Activated naive CD4-positive, alpha-beta T cell treated with anti-CD3 and anti-CD28 coated beads for 36 hours (primary cell): ENCODE data around the gene ARHGAP42. TPM values are rescaled to one million over a fixed set of nuclear protein-coding genes. Genes with fewer than 3 reads are reported as not detected.

Experiments used
- CTCF ChIA-PET: fragments of 350-600 bp; sonication (Branson Sonifier 250); formaldehyde crosslinking; loops from one replicate; lab custom pipeline; 2021; ENCODE audit warnings: antibody characterized with exemption; lab: Charles Lee
- DNase-seq: peaks from one replicate; pipeline ENCODE4 v3.0.0-alpha.2; 2020
- H3K27ac Mint-ChIP-seq: one replicate; pipeline ENCODE4 v1.8.0; 2021; ENCODE audit warnings: mild to moderate bottlenecking, mixed read lengths
- H3K27me3 Mint-ChIP-seq: one replicate; pipeline ENCODE4 v1.8.0; 2021; ENCODE audit warnings: low read depth, mixed read lengths
- H3K36me3 Mint-ChIP-seq: one replicate; pipeline ENCODE4 v1.8.0; 2021; ENCODE audit warnings: low read depth, mixed read lengths
- H3K4me1 Mint-ChIP-seq: one replicate; pipeline ENCODE4 v1.8.0; 2021; ENCODE audit warnings: low read depth, mixed read lengths
- H3K4me3 Mint-ChIP-seq: one replicate; pipeline ENCODE4 v1.8.0; 2021; ENCODE audit warnings: mild to moderate bottlenecking, moderate library complexity, mixed read lengths
- H3K9me3 Mint-ChIP-seq: one replicate; pipeline ENCODE4 v1.8.0; 2021; ENCODE audit warnings: mixed read lengths
- intact Hi-C: fragments of 100-400 bp; cut with micrococcal nuclease; formaldehyde crosslinking; loops from one replicate; pipeline ENCODE4 v1.15.1; 2023
- total RNA-seq, 2 experiments: library from RNA; stranded (reverse); gene quantifications; one replicate each; pipeline ENCODE4 v1.2.3, GENCODE V29; 2021

The ARHGAP42 gene
- total RNA-seq, 2 experiments from 2014 or later, result not detected

DNA sequence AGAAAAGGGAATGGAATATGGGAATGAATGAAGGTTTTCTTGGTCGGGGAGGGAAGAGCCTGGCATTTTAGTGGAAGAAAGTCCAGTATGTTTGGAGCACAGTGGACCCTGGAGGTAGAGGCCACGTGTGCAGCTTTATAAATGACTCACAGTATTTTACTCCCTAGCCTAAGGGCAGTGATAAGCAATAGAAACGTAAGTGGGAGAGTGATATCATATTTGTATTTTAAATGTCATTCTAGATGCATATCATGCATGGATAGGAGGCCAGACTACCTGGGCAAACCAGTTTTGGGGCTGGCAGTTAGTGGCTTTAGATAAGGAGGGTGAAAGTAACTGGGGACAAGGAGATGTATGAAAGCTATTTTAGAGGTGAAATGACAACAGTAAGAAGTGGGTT is 174.1 kb downstream of the ARHGAP42 start:
- CTCF ChIA-PET, result no interaction called here
- no peaks in the 10 kb centered on the region for H3K9me3 Mint-ChIP-seq
- no peak for DNase-seq
- no peak overlapping the region for H3K27ac Mint-ChIP-seq
- H3K4me1 Mint-ChIP-seq, result no peaks in the 10 kb centered on the region
- no peaks in the 10 kb centered on the region for H3K36me3 Mint-ChIP-seq
- no peak overlapping the region for H3K4me3 Mint-ChIP-seq
- H3K27me3 Mint-ChIP-seq, result no peaks in the 10 kb centered on the region
- intact Hi-C loops, result no loop called here

DNA sequence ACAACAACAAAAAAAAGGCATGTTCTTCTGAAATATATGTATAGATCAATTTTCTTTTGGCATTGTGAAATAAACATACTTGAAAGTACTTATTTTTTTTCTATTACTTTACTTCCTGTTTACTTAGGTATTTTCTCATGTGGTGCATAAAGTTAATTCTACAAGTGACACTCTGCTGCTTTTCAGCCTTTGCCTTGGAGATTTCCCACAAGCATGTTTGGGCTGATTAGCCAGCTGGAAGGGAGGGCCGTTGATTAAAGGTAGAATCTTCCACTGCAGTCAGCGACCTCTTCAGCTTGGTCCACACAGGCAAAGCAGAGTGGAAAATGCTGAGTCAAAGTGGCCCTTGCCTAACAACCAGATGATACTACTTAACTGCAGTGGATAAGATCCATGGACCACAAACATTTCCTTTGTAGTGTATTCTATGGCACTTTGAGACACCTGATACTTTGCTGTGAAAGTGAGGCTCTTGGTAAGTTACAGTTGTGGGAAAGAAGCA is 176.0 kb downstream of the ARHGAP42 start:
- H3K27ac Mint-ChIP-seq, result no peak overlapping the region
- no peaks in the 10 kb centered on the region for H3K36me3 Mint-ChIP-seq
- no peaks in the 10 kb centered on the region for H3K27me3 Mint-ChIP-seq
- CTCF ChIA-PET, result no interaction called here
- no peaks in the 10 kb centered on the region for H3K4me1 Mint-ChIP-seq
- no peak overlapping the region for H3K4me3 Mint-ChIP-seq
- DNase-seq, result no peak
- peaks cover 2% of the 10 kb centered on the region for H3K9me3 Mint-ChIP-seq
- intact Hi-C loops, result no loop called here

DNA sequence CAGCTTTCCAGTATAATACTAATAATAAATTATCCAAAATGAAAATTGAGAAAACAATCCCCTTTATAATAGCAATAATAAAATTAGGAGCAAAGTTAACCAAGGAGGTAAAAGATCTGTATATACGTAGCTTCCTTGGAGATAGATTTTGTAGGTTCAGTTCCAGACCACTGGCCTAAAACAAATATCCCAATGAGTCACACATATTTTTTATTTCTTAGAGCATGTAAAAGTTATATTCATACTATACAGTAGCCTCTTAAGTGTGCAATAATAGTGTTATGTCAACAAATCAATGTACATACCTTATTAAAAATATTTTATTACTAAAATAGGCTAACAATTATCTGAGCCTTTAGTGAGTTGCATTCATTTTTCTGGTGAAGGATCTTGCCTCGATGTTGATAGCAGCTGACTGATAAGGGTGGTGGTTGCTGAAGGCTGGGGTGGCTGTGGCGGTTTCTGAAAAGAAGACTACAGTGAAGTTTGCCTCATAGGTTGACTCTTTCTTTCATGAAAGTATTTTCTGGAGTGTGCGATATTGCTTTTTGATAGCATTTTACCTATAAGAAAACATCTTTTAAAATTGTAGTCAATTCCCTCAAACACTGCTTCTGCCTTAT is 178.5 kb downstream of the ARHGAP42 start:
- Mint-ChIP-seq H3K4me3 (no peak overlapping the region), H3K9me3 (peaks cover 2% of the 10 kb centered on the region), H3K4me1 (no peaks in the 10 kb centered on the region), H3K27ac (no peak overlapping the region), H3K36me3 (no peaks in the 10 kb centered on the region), H3K27me3 (no peaks in the 10 kb centered on the region)
- DNase-seq, result no peak
- intact Hi-C loops, result no loop called here
- CTCF ChIA-PET, result no interaction called here

DNA sequence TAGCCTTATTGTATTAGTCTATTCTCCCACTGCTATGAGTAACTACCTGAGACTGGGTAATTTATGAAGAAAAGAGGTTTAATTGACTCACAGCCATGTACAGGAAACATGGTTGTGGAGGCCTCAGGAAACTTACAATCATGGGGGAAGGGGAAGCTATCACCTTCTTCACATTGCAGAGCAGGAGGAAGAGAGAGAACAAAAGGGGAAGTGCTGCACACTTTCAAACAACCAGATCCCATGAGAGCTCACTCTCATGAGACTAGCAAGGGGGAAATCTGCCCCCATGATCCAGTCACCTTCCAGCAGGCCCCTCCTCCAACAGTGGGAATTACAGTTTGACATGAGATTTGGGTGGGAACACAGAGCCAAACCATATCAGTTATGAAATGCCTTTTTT is 179.4 kb downstream of the ARHGAP42 start:
- H3K27ac Mint-ChIP-seq, result no peak overlapping the region
- H3K27me3 Mint-ChIP-seq, result no peaks in the 10 kb centered on the region
- H3K36me3 Mint-ChIP-seq, result no peaks in the 10 kb centered on the region
- no peak for DNase-seq
- CTCF ChIA-PET, result no interaction called here
- peaks cover 2% of the 10 kb centered on the region for H3K9me3 Mint-ChIP-seq
- no peak overlapping the region for H3K4me3 Mint-ChIP-seq
- intact Hi-C loops, result no loop called here
- no peaks in the 10 kb centered on the region for H3K4me1 Mint-ChIP-seq

DNA sequence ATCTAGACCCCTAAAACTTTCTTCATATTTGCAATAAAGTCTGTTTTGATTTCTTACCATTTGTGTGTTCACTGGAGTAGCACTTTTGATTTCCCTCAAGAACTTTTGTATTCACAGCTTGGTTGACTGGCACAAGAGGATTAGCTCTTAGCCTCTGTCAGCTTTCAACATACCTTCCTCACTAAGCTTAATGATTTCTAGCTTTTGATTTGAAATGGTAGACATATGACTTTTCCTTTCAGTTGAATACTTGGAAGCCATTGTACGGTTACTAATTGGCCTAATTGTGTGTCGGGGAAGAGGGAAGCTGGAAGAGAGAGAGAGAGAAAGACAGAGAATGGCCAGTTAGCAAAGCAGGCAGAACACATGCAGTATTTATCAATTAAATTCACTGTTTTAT is 180.5 kb downstream of the ARHGAP42 start:
- CTCF ChIA-PET, result interaction anchor here (0.5 to 1.4 kb wide), 2 partner anchors 13 to 46 kb away, joined by 3 read pairs; no protein-coding TSS in a partner anchor
- DNase-seq, result no peak
- Mint-ChIP-seq H3K9me3 (peaks cover 2% of the 10 kb centered on the region), H3K4me3 (no peak overlapping the region), H3K36me3 (no peaks in the 10 kb centered on the region), H3K4me1 (no peaks in the 10 kb centered on the region), H3K27me3 (no peaks in the 10 kb centered on the region), H3K27ac (no peak overlapping the region)
- intact Hi-C loops, result no loop called here

DNA sequence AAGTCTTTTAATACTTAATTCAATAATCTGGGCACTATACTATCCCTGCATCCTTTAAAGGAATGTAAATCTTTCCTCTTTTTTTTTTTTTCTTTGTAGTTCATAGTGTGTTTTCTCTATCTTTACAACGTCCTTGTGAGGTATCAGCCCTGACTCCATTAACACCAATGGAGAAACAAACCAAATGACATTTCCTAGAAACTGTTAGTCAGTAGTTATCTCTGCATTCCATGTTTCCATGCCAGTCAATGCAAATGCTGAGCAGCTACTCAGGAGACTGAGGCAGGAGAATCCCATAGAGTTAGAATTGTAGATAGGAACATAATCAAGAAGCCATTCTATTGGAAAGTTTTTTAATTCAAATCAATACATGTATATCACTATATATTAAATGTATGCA is 182.2 kb downstream of the ARHGAP42 start:
- Mint-ChIP-seq H3K27ac (no peak overlapping the region), H3K4me3 (no peak overlapping the region), H3K9me3 (peaks cover 2% of the 10 kb centered on the region), H3K4me1 (no peaks in the 10 kb centered on the region), H3K36me3 (no peaks in the 10 kb centered on the region), H3K27me3 (no peaks in the 10 kb centered on the region)
- intact Hi-C loops, result no loop called here
- CTCF ChIA-PET, result no interaction called here
- DNase-seq, result no peak

DNA sequence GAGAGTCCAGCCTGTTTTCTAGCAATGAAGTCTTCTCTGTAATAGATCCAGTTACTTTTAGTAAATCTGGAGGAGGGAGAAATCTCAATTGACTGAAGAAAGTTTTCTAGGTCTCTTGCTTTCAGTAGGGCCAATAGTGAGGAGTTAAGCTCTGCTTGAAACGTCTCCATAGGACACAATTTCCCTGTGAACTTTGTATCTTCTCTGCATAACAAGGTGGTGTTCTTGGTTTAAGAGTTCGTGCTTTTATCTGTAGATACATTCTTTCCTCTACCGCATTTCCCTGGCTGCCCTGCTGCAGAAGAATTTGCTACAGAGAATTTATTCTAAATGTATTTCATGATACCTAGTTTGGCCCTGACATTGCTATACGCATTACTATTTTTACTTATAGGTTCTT is 183.1 kb downstream of the ARHGAP42 start:
- no peak overlapping the region for H3K27ac Mint-ChIP-seq
- H3K4me3 Mint-ChIP-seq, result no peak overlapping the region
- no peak for DNase-seq
- H3K4me1 Mint-ChIP-seq, result no peaks in the 10 kb centered on the region
- intact Hi-C loops, result no loop called here
- H3K9me3 Mint-ChIP-seq, result peaks cover 2% of the 10 kb centered on the region
- no peaks in the 10 kb centered on the region for H3K36me3 Mint-ChIP-seq
- no peaks in the 10 kb centered on the region for H3K27me3 Mint-ChIP-seq
- CTCF ChIA-PET, result no interaction called here

DNA sequence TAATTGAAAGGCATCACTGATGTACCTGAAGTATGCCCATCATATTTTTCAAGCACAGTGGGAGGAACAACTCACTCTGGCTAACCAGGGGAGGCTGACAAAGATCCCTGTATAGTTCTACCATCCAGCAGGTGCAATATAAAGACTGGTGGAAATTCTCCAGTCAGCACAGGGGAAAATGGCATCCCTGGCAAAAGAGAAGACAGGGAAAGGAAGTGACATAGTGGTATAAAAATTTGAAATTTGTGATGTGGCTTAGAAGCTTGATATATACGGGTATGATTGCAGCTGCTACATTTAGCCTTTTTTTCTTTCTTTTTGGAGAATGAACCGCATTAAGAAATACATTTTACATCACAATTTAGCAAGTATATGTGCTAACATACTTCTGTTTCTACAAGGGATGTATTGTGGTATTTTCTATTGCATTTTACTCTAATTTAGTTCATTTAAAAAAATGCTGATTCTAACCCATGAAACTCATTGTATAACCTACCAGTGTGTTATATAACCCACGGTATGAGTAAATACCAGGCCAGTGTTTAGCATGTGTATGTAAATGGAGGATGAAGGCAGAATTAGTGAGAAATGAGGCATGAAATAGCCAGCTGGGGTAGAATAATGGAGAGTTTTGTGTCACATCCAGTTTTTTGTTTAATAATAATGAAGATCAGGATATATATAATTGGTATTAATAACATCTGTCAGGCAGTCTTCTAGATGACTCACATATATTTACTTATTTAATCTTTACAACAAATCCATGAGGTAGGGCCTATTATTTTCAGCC is 186.1 kb downstream of the ARHGAP42 start:
- no peaks in the 10 kb centered on the region for H3K36me3 Mint-ChIP-seq
- intact Hi-C loops, result no loop called here
- no peaks in the 10 kb centered on the region for H3K27me3 Mint-ChIP-seq
- no peaks in the 10 kb centered on the region for H3K9me3 Mint-ChIP-seq
- CTCF ChIA-PET, result no interaction called here
- no peak for DNase-seq
- H3K27ac Mint-ChIP-seq, result no peak overlapping the region
- no peak overlapping the region for H3K4me3 Mint-ChIP-seq
- H3K4me1 Mint-ChIP-seq, result no peaks in the 10 kb centered on the region

DNA sequence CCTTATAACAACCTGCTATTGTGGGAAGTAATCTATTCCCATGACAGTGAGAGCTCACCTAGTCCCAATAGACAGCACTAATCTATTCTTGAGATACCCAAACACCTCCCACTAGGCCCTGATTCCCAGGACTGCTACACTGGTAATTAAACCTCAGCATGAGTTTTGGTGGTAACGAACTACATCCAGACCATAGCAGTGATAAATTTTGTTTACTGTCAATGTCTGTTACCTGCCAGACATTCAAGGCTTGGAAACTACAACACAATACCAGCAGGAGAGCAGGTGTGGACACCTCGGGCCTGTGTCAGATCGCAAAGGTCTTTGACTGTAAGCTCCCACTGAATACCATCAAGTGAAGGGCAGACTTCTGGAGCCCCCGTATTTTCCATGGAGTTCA is 187.1 kb downstream of the ARHGAP42 start:
- CTCF ChIA-PET, result no interaction called here
- no peaks in the 10 kb centered on the region for H3K27me3 Mint-ChIP-seq

DNA sequence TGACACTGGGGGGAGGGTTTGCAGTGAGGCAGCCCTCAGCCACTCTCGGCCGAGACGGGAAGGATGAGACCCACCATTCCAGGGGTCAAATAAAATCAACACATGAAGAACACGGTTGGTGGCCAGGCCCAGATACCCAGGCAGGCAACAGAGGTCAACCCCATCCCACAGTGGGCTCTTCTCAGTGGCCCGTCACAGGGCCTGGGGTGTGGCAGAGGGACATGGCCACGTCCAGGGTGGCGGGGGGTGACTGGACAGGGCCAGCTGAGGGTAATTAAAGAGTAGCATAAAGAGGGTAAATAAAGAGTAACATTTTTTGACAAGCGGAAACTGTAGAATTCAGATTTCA is 188.4 kb downstream of the ARHGAP42 start:
- Mint-ChIP-seq H3K9me3 (peaks cover 2% of the 10 kb centered on the region), H3K36me3 (no peaks in the 10 kb centered on the region), H3K4me3 (no peak overlapping the region), H3K4me1 (no peaks in the 10 kb centered on the region), H3K27me3 (no peaks in the 10 kb centered on the region), H3K27ac (no peak overlapping the region)
- DNase-seq, result no peak
- intact Hi-C loops, result no loop called here
- CTCF ChIA-PET, result no interaction called here

More for the DNA sequence above, 187.1 kb downstream of the ARHGAP42 start:
- H3K27ac Mint-ChIP-seq, result no peak overlapping the region
- intact Hi-C loops, result no loop called here
- H3K4me3 Mint-ChIP-seq, result no peak overlapping the region
- DNase-seq, result no peak
- no peaks in the 10 kb centered on the region for H3K4me1 Mint-ChIP-seq
- H3K9me3 Mint-ChIP-seq, result no peaks in the 10 kb centered on the region
- no peaks in the 10 kb centered on the region for H3K36me3 Mint-ChIP-seq

DNA sequence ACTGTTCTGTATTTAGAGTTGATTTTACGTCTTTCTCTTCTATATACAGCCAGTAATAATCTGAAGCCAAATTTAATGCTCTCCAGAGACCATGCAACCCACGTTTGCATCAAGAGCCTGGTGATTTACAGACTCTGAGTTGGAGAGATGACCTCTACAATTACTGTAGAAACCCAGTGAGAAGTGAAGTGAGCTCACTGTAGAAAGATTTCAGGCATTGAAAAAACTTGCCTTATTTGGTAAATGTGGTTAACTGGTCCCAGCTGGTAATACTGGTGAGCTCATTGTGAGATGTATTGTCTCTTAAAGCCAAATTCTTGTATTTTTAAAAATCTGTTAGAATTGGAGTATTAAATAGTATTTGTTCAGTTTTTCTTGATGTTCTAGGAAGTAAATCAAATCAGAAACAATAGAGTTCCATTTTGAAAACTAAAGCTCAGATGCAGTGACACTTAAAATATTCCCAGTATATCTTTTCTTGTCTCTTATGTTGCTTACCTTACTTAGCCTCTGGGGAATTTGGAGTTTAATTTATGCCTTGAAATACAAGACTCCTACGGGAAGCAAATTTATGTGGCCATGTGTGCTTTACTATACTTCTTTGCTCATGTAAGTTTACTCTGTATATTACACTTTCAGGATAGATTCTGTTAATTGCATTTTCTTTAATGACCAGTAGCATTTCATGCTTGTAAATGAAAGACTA is 189.9 kb downstream of the ARHGAP42 start:
- no peaks in the 10 kb centered on the region for H3K27me3 Mint-ChIP-seq
- DNase-seq, result no peak
- peaks cover 2% of the 10 kb centered on the region for H3K9me3 Mint-ChIP-seq
- no peak overlapping the region for H3K27ac Mint-ChIP-seq
- CTCF ChIA-PET, result no interaction called here
- no peaks in the 10 kb centered on the region for H3K36me3 Mint-ChIP-seq
- H3K4me3 Mint-ChIP-seq, result no peak overlapping the region
- intact Hi-C loops, result no loop called here
- no peaks in the 10 kb centered on the region for H3K4me1 Mint-ChIP-seq

DNA sequence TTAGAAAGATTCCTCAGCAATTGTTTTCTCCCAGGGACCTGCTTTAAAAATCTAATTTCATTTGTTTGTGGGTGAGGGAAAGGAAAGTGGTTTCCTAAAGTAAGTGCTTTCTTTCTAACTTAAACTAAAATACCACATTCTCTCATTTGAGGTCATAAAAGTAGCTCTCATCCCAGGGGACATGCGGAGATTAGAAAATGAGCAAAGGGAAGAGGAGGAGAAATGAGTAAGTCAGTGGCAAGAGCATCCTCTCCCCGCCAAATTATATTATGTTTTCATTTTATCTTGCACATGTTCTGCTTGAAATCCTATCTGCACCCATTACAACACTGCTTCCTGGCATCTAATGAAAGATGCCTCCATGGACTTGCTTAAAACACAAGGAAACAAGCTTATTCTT is 191.4 kb downstream of the ARHGAP42 start:
- Mint-ChIP-seq H3K27me3 (no peaks in the 10 kb centered on the region), H3K4me1 (no peaks in the 10 kb centered on the region), H3K27ac (no peak overlapping the region), H3K36me3 (no peaks in the 10 kb centered on the region), H3K9me3 (peaks cover 7% of the 10 kb centered on the region), H3K4me3 (no peak overlapping the region)
- CTCF ChIA-PET, result no interaction called here
- no peak for DNase-seq
- intact Hi-C loops, result no loop called here
